Measurements from ENCODE around the gene HERC2.
"Not testable (repeated sequence)": the region's sequence is repeated elsewhere in the genome, so short reads cannot be mapped to it uniquely, and the experiment has no call there.

The HERC2 gene

GRCh38 chr15:28125673-28126651 is 196.0 kb downstream of the HERC2 start:
- H3K27me3 ChIP-seq (ENCODE audit: control insufficient read depth in 2 of 2, insufficient read depth in 2 of 2, low read length in 2 of 2) = no peaks in the 10 kb centered on the region
- no peaks in the 10 kb centered on the region for H3K9me3 ChIP-seq (ENCODE audit: control insufficient read depth in 2 of 2, low read length in 2 of 2)
- peaks cover 38 to 49% of the 10 kb centered on the region in 2 donors for H3K36me3 ChIP-seq (ENCODE audit: control insufficient read depth in 2 of 2, insufficient read depth in 2 of 2, low read length in 2 of 2)
- H3K9ac ChIP-seq (ENCODE audit: low read depth in 1 of 2, low read length in 2 of 2) = no peak overlapping the region
- H3K4me1 ChIP-seq (ENCODE audit: control insufficient read depth in 2 of 2, insufficient read depth in 2 of 2, low read length in 2 of 2) = no peaks in the 10 kb centered on the region
- no peak overlapping the region for H3K4me3 ChIP-seq (ENCODE audit: low read length in 2 of 2)
- H3K27ac ChIP-seq (ENCODE audit: low read depth in 2 of 2, low read length in 2 of 2) = no peak overlapping the region

- H3K9ac ChIP-seq (ENCODE audit: low read depth in 1 of 2, low read length in 2 of 2) = no peak overlapping the region
- H3K36me3 ChIP-seq (ENCODE audit: control insufficient read depth in 2 of 2, insufficient read depth in 2 of 2, low read length in 2 of 2) = peaks cover 42 to 51% of the 10 kb centered on the region in 2 donors
- H3K4me3 ChIP-seq (ENCODE audit: low read length in 2 of 2) = no peak overlapping the region
- H3K4me1 ChIP-seq (ENCODE audit: control insufficient read depth in 2 of 2, insufficient read depth in 2 of 2, low read length in 2 of 2) = no peaks in the 10 kb centered on the region
- no peaks in the 10 kb centered on the region for H3K27me3 ChIP-seq (ENCODE audit: control insufficient read depth in 2 of 2, insufficient read depth in 2 of 2, low read length in 2 of 2)
- no peak overlapping the region for H3K27ac ChIP-seq (ENCODE audit: low read depth in 2 of 2, low read length in 2 of 2)
- no peaks in the 10 kb centered on the region for H3K9me3 ChIP-seq (ENCODE audit: control insufficient read depth in 2 of 2, low read length in 2 of 2)
These were observed 197.1 kb downstream of the HERC2 start for GRCh38 chr15:28124841-28125240.

- Histone ChIP-seq H3K9ac (ENCODE audit: low read depth in 1 of 2, low read length in 2 of 2) (no peak overlapping the region), H3K27me3 (ENCODE audit: control insufficient read depth in 2 of 2, insufficient read depth in 2 of 2, low read length in 2 of 2) (no peaks in the 10 kb centered on the region), H3K4me3 (ENCODE audit: low read length in 2 of 2) (no peak overlapping the region), H3K4me1 (ENCODE audit: control insufficient read depth in 2 of 2, insufficient read depth in 2 of 2, low read length in 2 of 2) (no peaks in the 10 kb centered on the region), H3K9me3 (ENCODE audit: control insufficient read depth in 2 of 2, low read length in 2 of 2) (no peaks in the 10 kb centered on the region), H3K27ac (ENCODE audit: low read depth in 2 of 2, low read length in 2 of 2) (no peak overlapping the region), H3K36me3 (ENCODE audit: control insufficient read depth in 2 of 2, insufficient read depth in 2 of 2, low read length in 2 of 2) (peaks cover 35 to 44% of the 10 kb centered on the region in 2 donors)
These were observed 198.5 kb downstream of the HERC2 start for GRCh38 chr15:28123408-28124023.

- Histone ChIP-seq H3K36me3 (ENCODE audit: control insufficient read depth in 2 of 2, insufficient read depth in 2 of 2, low read length in 2 of 2) (peaks cover 36 to 50% of the 10 kb centered on the region in 2 donors), H3K27ac (ENCODE audit: low read depth in 2 of 2, low read length in 2 of 2) (no peak overlapping the region)
These were observed 199.7 kb downstream of the HERC2 start for GRCh38 chr15:28122038-28122949.

GRCh38 chr15:28121577-28121976 is 200.4 kb downstream of the HERC2 start:
- not testable (repeated sequence) for H3K4me3 ChIP-seq (ENCODE audit: low read length in 2 of 2); H3K27ac ChIP-seq (ENCODE audit: low read depth in 2 of 2, low read length in 2 of 2); H3K4me1 ChIP-seq (ENCODE audit: control insufficient read depth in 2 of 2, insufficient read depth in 2 of 2, low read length in 2 of 2); H3K9me3 ChIP-seq (ENCODE audit: control insufficient read depth in 2 of 2, low read length in 2 of 2); H3K27me3 ChIP-seq (ENCODE audit: control insufficient read depth in 2 of 2, insufficient read depth in 2 of 2, low read length in 2 of 2); H3K9ac ChIP-seq (ENCODE audit: low read depth in 1 of 2, low read length in 2 of 2)
- peaks cover 42 to 52% of the 10 kb centered on the region in 2 donors for H3K36me3 ChIP-seq (ENCODE audit: control insufficient read depth in 2 of 2, insufficient read depth in 2 of 2, low read length in 2 of 2)

More at GRCh38 chr15:28122038-28122949, 199.7 kb downstream of the HERC2 start:
- no peak overlapping the region for H3K9ac ChIP-seq (ENCODE audit: low read depth in 1 of 2, low read length in 2 of 2)
- H3K9me3 ChIP-seq (ENCODE audit: control insufficient read depth in 2 of 2, low read length in 2 of 2) = no peaks in the 10 kb centered on the region
- no peaks in the 10 kb centered on the region for H3K4me1 ChIP-seq (ENCODE audit: control insufficient read depth in 2 of 2, insufficient read depth in 2 of 2, low read length in 2 of 2)
- H3K27me3 ChIP-seq (ENCODE audit: control insufficient read depth in 2 of 2, insufficient read depth in 2 of 2, low read length in 2 of 2) = no peaks in the 10 kb centered on the region
- H3K4me3 ChIP-seq (ENCODE audit: low read length in 2 of 2) = no peak overlapping the region

GRCh38 chr15:28120359-28120640 is 201.7 kb downstream of the HERC2 start:
- Histone ChIP-seq H3K9ac (ENCODE audit: low read depth in 1 of 2, low read length in 2 of 2) (no peak overlapping the region), H3K36me3 (ENCODE audit: control insufficient read depth in 2 of 2, insufficient read depth in 2 of 2, low read length in 2 of 2) (peaks cover 51 to 54% of the 10 kb centered on the region in 2 donors), H3K4me1 (ENCODE audit: control insufficient read depth in 2 of 2, insufficient read depth in 2 of 2, low read length in 2 of 2) (no peaks in the 10 kb centered on the region), H3K27ac (ENCODE audit: low read depth in 2 of 2, low read length in 2 of 2) (no peak overlapping the region), H3K9me3 (ENCODE audit: control insufficient read depth in 2 of 2, low read length in 2 of 2) (no peaks in the 10 kb centered on the region), H3K4me3 (ENCODE audit: low read length in 2 of 2) (no peak overlapping the region), H3K27me3 (ENCODE audit: control insufficient read depth in 2 of 2, insufficient read depth in 2 of 2, low read length in 2 of 2) (no peaks in the 10 kb centered on the region)

- no peaks in the 10 kb centered on the region for H3K4me1 ChIP-seq (ENCODE audit: control insufficient read depth in 2 of 2, insufficient read depth in 2 of 2, low read length in 2 of 2)
- no peak overlapping the region for H3K4me3 ChIP-seq (ENCODE audit: low read length in 2 of 2)
- peaks cover 56% of the 10 kb centered on the region in 2 donors for H3K36me3 ChIP-seq (ENCODE audit: control insufficient read depth in 2 of 2, insufficient read depth in 2 of 2, low read length in 2 of 2)
- no peak overlapping the region for H3K27ac ChIP-seq (ENCODE audit: low read depth in 2 of 2, low read length in 2 of 2)
- H3K9ac ChIP-seq (ENCODE audit: low read depth in 1 of 2, low read length in 2 of 2) = no peak overlapping the region
- H3K9me3 ChIP-seq (ENCODE audit: control insufficient read depth in 2 of 2, low read length in 2 of 2) = no peaks in the 10 kb centered on the region
- no peaks in the 10 kb centered on the region for H3K27me3 ChIP-seq (ENCODE audit: control insufficient read depth in 2 of 2, insufficient read depth in 2 of 2, low read length in 2 of 2)
These were observed 203.4 kb downstream of the HERC2 start for GRCh38 chr15:28118531-28118930.

GRCh38 chr15:28118083-28118482 is 203.9 kb downstream of the HERC2 start:
- H3K9me3 ChIP-seq (ENCODE audit: control insufficient read depth in 2 of 2, low read length in 2 of 2) = no peaks in the 10 kb centered on the region
- no peaks in the 10 kb centered on the region for H3K27me3 ChIP-seq (ENCODE audit: control insufficient read depth in 2 of 2, insufficient read depth in 2 of 2, low read length in 2 of 2)
- H3K4me1 ChIP-seq (ENCODE audit: control insufficient read depth in 2 of 2, insufficient read depth in 2 of 2, low read length in 2 of 2) = no peaks in the 10 kb centered on the region
- no peak overlapping the region for H3K4me3 ChIP-seq (ENCODE audit: low read length in 2 of 2)
- no peak overlapping the region for H3K27ac ChIP-seq (ENCODE audit: low read depth in 2 of 2, low read length in 2 of 2)
- no peak overlapping the region for H3K9ac ChIP-seq (ENCODE audit: low read depth in 1 of 2, low read length in 2 of 2)
- peaks cover 56 to 60% of the 10 kb centered on the region in 2 donors for H3K36me3 ChIP-seq (ENCODE audit: control insufficient read depth in 2 of 2, insufficient read depth in 2 of 2, low read length in 2 of 2)

- H3K36me3 ChIP-seq (ENCODE audit: control insufficient read depth in 2 of 2, insufficient read depth in 2 of 2, low read length in 2 of 2) = peaks cover 57 to 61% of the 10 kb centered on the region in 2 donors
- no peaks in the 10 kb centered on the region for H3K27me3 ChIP-seq (ENCODE audit: control insufficient read depth in 2 of 2, insufficient read depth in 2 of 2, low read length in 2 of 2)
- H3K9me3 ChIP-seq (ENCODE audit: control insufficient read depth in 2 of 2, low read length in 2 of 2) = no peaks in the 10 kb centered on the region
- H3K27ac ChIP-seq (ENCODE audit: low read depth in 2 of 2, low read length in 2 of 2) = no peak overlapping the region
- H3K4me3 ChIP-seq (ENCODE audit: low read length in 2 of 2) = no peak overlapping the region
- no peaks in the 10 kb centered on the region for H3K4me1 ChIP-seq (ENCODE audit: control insufficient read depth in 2 of 2, insufficient read depth in 2 of 2, low read length in 2 of 2)
- no peak overlapping the region for H3K9ac ChIP-seq (ENCODE audit: low read depth in 1 of 2, low read length in 2 of 2)
These were observed 204.5 kb downstream of the HERC2 start for GRCh38 chr15:28117432-28117990.

Measured in mucosa of rectum (tissue), 2 donors.